Measurements from ENCODE around the gene POLR2F. TPM values are rescaled to one million over a fixed set of nuclear protein-coding genes. Genes with fewer than 3 reads are reported as not detected.
"Not testable (repeated sequence)": the region's sequence is repeated elsewhere in the genome, so short reads cannot be mapped to it uniquely, and the experiment has no call there.

POLR2F gene
- polyA plus RNA-seq, 1 donor from 2014 or later: 195 TPM

DNA sequence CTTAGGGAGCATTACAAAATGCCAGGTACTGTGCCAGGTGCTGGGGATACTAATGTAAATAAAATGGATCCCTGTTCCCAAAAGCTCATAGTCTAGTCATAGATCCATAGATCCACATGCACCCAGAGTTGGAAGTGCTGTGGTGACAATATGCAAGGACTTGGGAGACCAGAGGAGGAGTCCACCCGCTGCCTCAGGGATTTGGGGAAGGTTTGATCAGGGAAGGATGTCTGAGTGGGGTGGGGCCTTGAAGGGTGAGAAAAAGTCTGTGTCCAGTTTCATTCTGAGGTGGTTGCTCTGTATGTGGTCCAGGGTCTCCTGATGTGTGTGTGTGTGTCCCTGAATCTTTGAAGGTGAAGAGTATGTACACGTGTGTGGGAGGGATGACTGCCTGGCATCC, 21.7 kb downstream of the POLR2F start:
- Histone ChIP-seq H3K9me2 (ENCODE audit: insufficient read depth, low read length) (no peaks in the 10 kb centered on the region), H3F3A (ENCODE audit: insufficient read depth, low read length, poor library complexity, severe bottlenecking) (no peaks in the 10 kb centered on the region), H2AFZ (ENCODE audit: low read depth, low read length) (no peak overlapping the region), H3K9me3 (ENCODE audit: low read length) (no peaks in the 10 kb centered on the region), H4K20me1 (ENCODE audit: insufficient read depth) (no peaks in the 10 kb centered on the region), H3K4me2 (ENCODE audit: low read length) (no peak overlapping the region), H3K4me3 (ENCODE audit: low read length) (no peak overlapping the region), H3K79me2 (replicated peaks; ENCODE audit: insufficient read depth, low read length) (no peaks in the 10 kb centered on the region), H3K27me3 (ENCODE audit: insufficient read depth, low read depth, low read length) (no peaks in the 10 kb centered on the region), H3K36me3 (ENCODE audit: insufficient read depth, low read length) (no peaks in the 10 kb centered on the region), H3K9ac (ENCODE audit: low read length) (no peak overlapping the region), H3K27ac (ENCODE audit: low read length) (no peak overlapping the region)
- TF ChIP-seq TAF1 (IDR thresholded peaks at IDR 0.05; ENCODE audit: low read depth) (no peak), EZH2 (IDR thresholded peaks at IDR 0.05; ENCODE audit: borderline replicate concordance, insufficient read depth, low read length, poor library complexity, severe bottlenecking) (no peak), MXI1 (conservative IDR thresholded peaks at IDR 0.05; ENCODE audit: poor library complexity, severe bottlenecking) (no peak), POLR2AphosphoS5 (IDR thresholded peaks at IDR 0.05) (no peak), SMC3 (conservative IDR thresholded peaks at IDR 0.05; ENCODE audit: poor library complexity) (no peak), EP300 (conservative IDR thresholded peaks at IDR 0.05; ENCODE audit: poor library complexity, severe bottlenecking) (no peak), RAD21 (conservative IDR thresholded peaks at IDR 0.05) (no peak)
- TF ChIP-seq, protein P1, sequence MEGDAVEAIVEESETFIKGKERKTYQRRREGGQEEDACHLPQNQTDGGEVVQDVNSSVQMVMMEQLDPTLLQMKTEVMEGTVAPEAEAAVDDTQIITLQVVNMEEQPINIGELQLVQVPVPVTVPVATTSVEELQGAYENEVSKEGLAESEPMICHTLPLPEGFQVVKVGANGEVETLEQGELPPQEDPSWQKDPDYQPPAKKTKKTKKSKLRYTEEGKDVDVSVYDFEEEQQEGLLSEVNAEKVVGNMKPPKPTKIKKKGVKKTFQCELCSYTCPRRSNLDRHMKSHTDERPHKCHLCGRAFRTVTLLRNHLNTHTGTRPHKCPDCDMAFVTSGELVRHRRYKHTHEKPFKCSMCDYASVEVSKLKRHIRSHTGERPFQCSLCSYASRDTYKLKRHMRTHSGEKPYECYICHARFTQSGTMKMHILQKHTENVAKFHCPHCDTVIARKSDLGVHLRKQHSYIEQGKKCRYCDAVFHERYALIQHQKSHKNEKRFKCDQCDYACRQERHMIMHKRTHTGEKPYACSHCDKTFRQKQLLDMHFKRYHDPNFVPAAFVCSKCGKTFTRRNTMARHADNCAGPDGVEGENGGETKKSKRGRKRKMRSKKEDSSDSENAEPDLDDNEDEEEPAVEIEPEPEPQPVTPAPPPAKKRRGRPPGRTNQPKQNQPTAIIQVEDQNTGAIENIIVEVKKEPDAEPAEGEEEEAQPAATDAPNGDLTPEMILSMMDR (IDR thresholded peaks at IDR 0.05; ENCODE audit: poor library complexity, severe bottlenecking): no peak
- TF ChIP-seq, protein P2, sequence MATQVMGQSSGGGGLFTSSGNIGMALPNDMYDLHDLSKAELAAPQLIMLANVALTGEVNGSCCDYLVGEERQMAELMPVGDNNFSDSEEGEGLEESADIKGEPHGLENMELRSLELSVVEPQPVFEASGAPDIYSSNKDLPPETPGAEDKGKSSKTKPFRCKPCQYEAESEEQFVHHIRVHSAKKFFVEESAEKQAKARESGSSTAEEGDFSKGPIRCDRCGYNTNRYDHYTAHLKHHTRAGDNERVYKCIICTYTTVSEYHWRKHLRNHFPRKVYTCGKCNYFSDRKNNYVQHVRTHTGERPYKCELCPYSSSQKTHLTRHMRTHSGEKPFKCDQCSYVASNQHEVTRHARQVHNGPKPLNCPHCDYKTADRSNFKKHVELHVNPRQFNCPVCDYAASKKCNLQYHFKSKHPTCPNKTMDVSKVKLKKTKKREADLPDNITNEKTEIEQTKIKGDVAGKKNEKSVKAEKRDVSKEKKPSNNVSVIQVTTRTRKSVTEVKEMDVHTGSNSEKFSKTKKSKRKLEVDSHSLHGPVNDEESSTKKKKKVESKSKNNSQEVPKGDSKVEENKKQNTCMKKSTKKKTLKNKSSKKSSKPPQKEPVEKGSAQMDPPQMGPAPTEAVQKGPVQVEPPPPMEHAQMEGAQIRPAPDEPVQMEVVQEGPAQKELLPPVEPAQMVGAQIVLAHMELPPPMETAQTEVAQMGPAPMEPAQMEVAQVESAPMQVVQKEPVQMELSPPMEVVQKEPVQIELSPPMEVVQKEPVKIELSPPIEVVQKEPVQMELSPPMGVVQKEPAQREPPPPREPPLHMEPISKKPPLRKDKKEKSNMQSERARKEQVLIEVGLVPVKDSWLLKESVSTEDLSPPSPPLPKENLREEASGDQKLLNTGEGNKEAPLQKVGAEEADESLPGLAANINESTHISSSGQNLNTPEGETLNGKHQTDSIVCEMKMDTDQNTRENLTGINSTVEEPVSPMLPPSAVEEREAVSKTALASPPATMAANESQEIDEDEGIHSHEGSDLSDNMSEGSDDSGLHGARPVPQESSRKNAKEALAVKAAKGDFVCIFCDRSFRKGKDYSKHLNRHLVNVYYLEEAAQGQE (IDR thresholded peaks at IDR 0.05; ENCODE audit: borderline replicate concordance): no peak

DNA sequence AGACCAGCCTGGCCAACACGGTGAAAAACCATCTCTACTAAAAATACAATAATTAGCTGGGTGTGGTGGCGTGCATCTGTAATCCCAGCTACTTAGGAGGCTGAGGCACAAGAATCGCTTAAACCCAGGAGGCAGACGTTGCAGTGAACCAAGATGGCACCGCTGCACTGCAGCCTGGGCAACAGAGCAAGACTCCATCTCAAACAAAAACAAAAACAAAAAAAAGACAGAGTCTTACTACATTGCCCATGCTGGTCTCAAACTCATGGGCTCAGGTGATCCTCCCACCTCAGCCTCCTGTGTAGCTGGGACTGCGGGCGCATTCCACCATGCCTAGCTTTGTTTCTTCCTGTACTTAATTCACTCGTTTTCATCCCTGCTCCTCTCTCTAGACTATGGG, 22.5 kb downstream of the POLR2F start:
- H3K9me2 ChIP-seq (ENCODE audit: insufficient read depth, low read length); H3K27me3 ChIP-seq (ENCODE audit: insufficient read depth, low read depth, low read length); H3K27ac ChIP-seq (ENCODE audit: low read length); H3F3A ChIP-seq (ENCODE audit: insufficient read depth, low read length, poor library complexity, severe bottlenecking); H3K4me3 ChIP-seq (ENCODE audit: low read length); H3K9ac ChIP-seq (ENCODE audit: low read length); H3K4me2 ChIP-seq (ENCODE audit: low read length); H4K20me1 ChIP-seq (ENCODE audit: insufficient read depth); H3K9me3 ChIP-seq (ENCODE audit: low read length); H3K79me2 ChIP-seq (replicated peaks; ENCODE audit: insufficient read depth, low read length); H2AFZ ChIP-seq (ENCODE audit: low read depth, low read length); H3K36me3 ChIP-seq (ENCODE audit: insufficient read depth, low read length): not testable (repeated sequence)

DNA sequence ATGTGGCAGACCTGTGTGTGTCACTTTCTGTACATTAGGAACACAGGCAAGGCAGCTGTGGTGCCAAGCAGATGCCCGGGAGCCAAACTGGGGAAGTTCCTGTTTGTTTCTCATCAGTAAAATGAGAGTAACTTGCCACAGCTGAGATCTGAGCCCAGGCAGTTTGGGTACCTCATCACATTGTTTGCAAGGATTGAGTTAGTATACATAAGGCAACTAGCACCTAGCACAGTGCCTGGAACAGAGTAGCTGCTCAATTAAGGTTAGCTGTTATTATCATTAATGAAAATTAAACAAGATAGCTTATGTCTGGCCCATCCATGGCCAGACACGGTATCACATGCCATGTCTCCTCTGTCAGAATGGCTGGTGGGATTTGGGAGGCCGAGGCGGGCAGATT, 23.0 kb downstream of the POLR2F start:
- no peaks in the 10 kb centered on the region for H3K9me2 ChIP-seq (ENCODE audit: insufficient read depth, low read length)
- no peaks in the 10 kb centered on the region for H3K9me3 ChIP-seq (ENCODE audit: low read length)
- no peak overlapping the region for H3K4me3 ChIP-seq (ENCODE audit: low read length)
- TF ChIP-seq RAD21 (conservative IDR thresholded peaks at IDR 0.05) (no peak), EP300 (conservative IDR thresholded peaks at IDR 0.05; ENCODE audit: poor library complexity, severe bottlenecking) (no peak), POLR2AphosphoS5 (IDR thresholded peaks at IDR 0.05) (no peak), SMC3 (conservative IDR thresholded peaks at IDR 0.05; ENCODE audit: poor library complexity) (no peak), TAF1 (IDR thresholded peaks at IDR 0.05; ENCODE audit: low read depth) (no peak), EZH2 (IDR thresholded peaks at IDR 0.05; ENCODE audit: borderline replicate concordance, insufficient read depth, low read length, poor library complexity, severe bottlenecking) (no peak), MXI1 (conservative IDR thresholded peaks at IDR 0.05; ENCODE audit: poor library complexity, severe bottlenecking) (no peak)
- TF ChIP-seq, protein P1 (IDR thresholded peaks at IDR 0.05; ENCODE audit: poor library complexity, severe bottlenecking): no peak
- TF ChIP-seq, protein P2 (IDR thresholded peaks at IDR 0.05; ENCODE audit: borderline replicate concordance): no peak
- no peaks in the 10 kb centered on the region for H3F3A ChIP-seq (ENCODE audit: insufficient read depth, low read length, poor library complexity, severe bottlenecking)
- H3K79me2 ChIP-seq (replicated peaks; ENCODE audit: insufficient read depth, low read length): no peaks in the 10 kb centered on the region
- H3K36me3 ChIP-seq (ENCODE audit: insufficient read depth, low read length): no peaks in the 10 kb centered on the region
- no peaks in the 10 kb centered on the region for H3K27me3 ChIP-seq (ENCODE audit: insufficient read depth, low read depth, low read length)
- no peak overlapping the region for H2AFZ ChIP-seq (ENCODE audit: low read depth, low read length)
- H3K27ac ChIP-seq (ENCODE audit: low read length): no peak overlapping the region
- no peaks in the 10 kb centered on the region for H4K20me1 ChIP-seq (ENCODE audit: insufficient read depth)
- H3K9ac ChIP-seq (ENCODE audit: low read length): no peak overlapping the region
- no peak overlapping the region for H3K4me2 ChIP-seq (ENCODE audit: low read length)
